Liver (tissue), 9 donors: ENCODE results near the gene NTM. TPM values are rescaled to one million over a fixed set of nuclear protein-coding genes. Genes with fewer than 3 reads are reported as not detected.

Experiments
- DNase-seq: peaks from one replicate; pipeline ENCODE4 v3.0.0-alpha.2; 2017; ENCODE audit warnings: low spot score
- H3K27ac ChIP-seq, 2 donors: one replicate each; pipeline ENCODE4 v1.7.0; 2013; ENCODE audit warnings: inconsistent platforms in 2 of 2, low read length in 2 of 2, control low read depth in 1 of 2, low read depth in 1 of 2, mild to moderate bottlenecking in 1 of 2
- H3K27me3 ChIP-seq, 4 donors: one replicate each; pipeline versions ENCODE4 v1.6.1 to v1.7.0; 2013; ENCODE audit warnings: low read length in 3 of 4, inconsistent platforms in 1 of 4, mild to moderate bottlenecking in 1 of 4, moderate library complexity in 1 of 4; ENCODE audit not compliant: control insufficient read depth in 4 of 4, insufficient read depth in 4 of 4
- H3K36me3 ChIP-seq, 4 donors: one replicate each; pipeline versions ENCODE4 v1.6.1 to v1.7.0; 2013; ENCODE audit warnings: low read length in 3 of 4, mild to moderate bottlenecking in 3 of 4, low read depth in 1 of 4, moderate library complexity in 1 of 4; ENCODE audit not compliant: control insufficient read depth in 4 of 4, insufficient read depth in 3 of 4
- H3K4me1 ChIP-seq, 4 donors: one replicate each; pipeline versions ENCODE4 v1.6.1 to v1.7.0; 2013; ENCODE audit warnings: low read length in 3 of 4, mild to moderate bottlenecking in 3 of 4, moderate library complexity in 1 of 4; ENCODE audit not compliant: control insufficient read depth in 4 of 4, insufficient read depth in 4 of 4
- H3K4me3 ChIP-seq, 3 donors: one replicate each; pipeline versions ENCODE4 v1.6.1 to v1.7.0; 2013; ENCODE audit warnings: low read length in 3 of 3, control low read depth in 1 of 3, low read depth in 1 of 3, mild to moderate bottlenecking in 1 of 3
- H3K9ac ChIP-seq, 2 donors: one replicate each; pipeline ENCODE4 v1.7.0; 2013; ENCODE audit warnings: low read length in 2 of 2, mild to moderate bottlenecking in 2 of 2, moderate library complexity in 2 of 2, control low read depth in 1 of 2, low read depth in 1 of 2
- H3K9me3 ChIP-seq, 4 donors: one replicate each; pipeline versions ENCODE4 v1.6.1 to v1.7.0; 2013; ENCODE audit warnings: low read length in 3 of 4; ENCODE audit not compliant: control insufficient read depth in 4 of 4
- CTCF ChIP-seq: fragments of 150-350 bp; IDR thresholded peaks from 2 replicates; pipeline ENCODE4 v1.5.1; 2017; ENCODE audit warnings: improper control_type of control experiment, low read depth, low read length; ENCODE audit not compliant: missing input control
- FOXA2 ChIP-seq: IDR thresholded peaks from 2 replicates; pipeline ENCODE4 v1.6.1; 2016; ENCODE audit warnings: antibody characterized with exemption
- GABPA ChIP-seq, 2 donors: IDR thresholded peaks in 1 of 2; conservative IDR thresholded peaks in 1 of 2; 2 replicates each; pipeline ENCODE4 v1.6.1; 2016; ENCODE audit warnings: antibody characterized with exemption in 2 of 2, mild to moderate bottlenecking in 1 of 2, moderate library complexity in 1 of 2
- HNF4G ChIP-seq: IDR thresholded peaks from 2 replicates; pipeline ENCODE4 v1.6.1; 2016; ENCODE audit warnings: antibody characterized with exemption
- JUND ChIP-seq, 2 donors: IDR thresholded peaks; 2 replicates each; pipeline ENCODE4 v1.6.1; 2016; ENCODE audit warnings: antibody characterized with exemption in 2 of 2
- MAX ChIP-seq: IDR thresholded peaks from 2 replicates; pipeline ENCODE4 v1.6.1; 2016; ENCODE audit warnings: antibody characterized with exemption
- NR2F2 ChIP-seq: IDR thresholded peaks from 2 replicates; pipeline ENCODE4 v1.6.1; 2016; ENCODE audit warnings: antibody characterized with exemption
- SP1 ChIP-seq: IDR thresholded peaks from 2 replicates; pipeline ENCODE4 v1.6.1; 2018; ENCODE audit warnings: antibody characterized with exemption, mild to moderate bottlenecking
- TAF1 ChIP-seq: conservative IDR thresholded peaks from 2 replicates; pipeline ENCODE4 v1.6.1; 2016; ENCODE audit warnings: antibody characterized with exemption, mild to moderate bottlenecking
- YY1 ChIP-seq: IDR thresholded peaks from 2 replicates; pipeline ENCODE4 v1.6.1; 2016; ENCODE audit warnings: antibody characterized with exemption, mild to moderate bottlenecking
- WGBS: extraction: QIAGEN DNeasy Blood & Tissue Kit; methylation state at CpG from one replicate; pipeline ENCODE4 v1.1.7; 2013; 5-methylcytosine and 5-hydroxymethylcytosine counted together
- polyA plus RNA-seq, 2 donors: library from polyadenylated mRNA; stranded (reverse) in 1 of 2; unstranded in 1 of 2; fragments of 200-250 nt in 1 of 2; fragments of >200 nt in 1 of 2; fragmentation: Nextera tagmentation in 1 of 2; extraction: Ambion mirVana in 1 of 2; gene quantifications; one replicate each; pipeline versions ENCODE4 v1.2.1 to v1.2.3, GENCODE V29; 2013 to 2015
- total RNA-seq, 2 donors: library from RNA; depleted of rRNA; stranded (reverse); fragments of >200 nt; gene quantifications; one replicate each; pipeline ENCODE4 v1.2.3, GENCODE V29; 2014
- TF ChIP-seq, protein P1 (sequence below): IDR thresholded peaks from 2 replicates; pipeline ENCODE4 v1.6.1; 2016; ENCODE audit warnings: antibody characterized with exemption
- TF ChIP-seq, protein P2 (sequence below): IDR thresholded peaks from 2 replicates; pipeline ENCODE4 v1.6.1; 2016; ENCODE audit warnings: antibody characterized with exemption, mild to moderate bottlenecking
- donor health status: healthy.
- donor health status: healthy.
- donor health status: healthy.
- donor health status: healthy.
- donor health status: healthy.

NTM gene
- total and polyA plus RNA-seq, 4 donors = 0.08 to 1.1 (median 0.08) TPM; not detected in 1

DNA sequence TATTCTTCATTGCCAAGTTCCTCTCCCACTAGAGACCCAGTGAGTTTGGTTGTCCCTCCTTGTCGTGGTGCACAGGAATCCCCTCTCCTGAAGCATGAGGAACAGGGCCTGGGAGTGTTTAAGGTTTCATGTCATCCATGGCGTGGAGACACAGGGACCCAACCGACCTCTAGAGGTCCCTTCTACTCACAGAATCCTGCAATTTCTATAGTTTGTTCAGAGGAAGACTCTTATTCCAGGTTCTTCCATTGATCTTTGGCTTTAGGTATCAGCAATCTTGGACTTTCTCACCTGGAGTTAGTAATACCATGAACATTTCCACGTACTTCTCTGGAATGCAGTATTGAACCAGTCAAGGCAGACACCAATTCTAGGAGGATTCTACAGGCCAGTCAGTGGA is 548.2 kb downstream of the NTM start:
- no peaks in the 10 kb centered on the region for H3K36me3 ChIP-seq
- no peaks in the 10 kb centered on the region for H3K4me1 ChIP-seq
- H3K27ac ChIP-seq = no peak overlapping the region
- TF ChIP-seq, protein P1, sequence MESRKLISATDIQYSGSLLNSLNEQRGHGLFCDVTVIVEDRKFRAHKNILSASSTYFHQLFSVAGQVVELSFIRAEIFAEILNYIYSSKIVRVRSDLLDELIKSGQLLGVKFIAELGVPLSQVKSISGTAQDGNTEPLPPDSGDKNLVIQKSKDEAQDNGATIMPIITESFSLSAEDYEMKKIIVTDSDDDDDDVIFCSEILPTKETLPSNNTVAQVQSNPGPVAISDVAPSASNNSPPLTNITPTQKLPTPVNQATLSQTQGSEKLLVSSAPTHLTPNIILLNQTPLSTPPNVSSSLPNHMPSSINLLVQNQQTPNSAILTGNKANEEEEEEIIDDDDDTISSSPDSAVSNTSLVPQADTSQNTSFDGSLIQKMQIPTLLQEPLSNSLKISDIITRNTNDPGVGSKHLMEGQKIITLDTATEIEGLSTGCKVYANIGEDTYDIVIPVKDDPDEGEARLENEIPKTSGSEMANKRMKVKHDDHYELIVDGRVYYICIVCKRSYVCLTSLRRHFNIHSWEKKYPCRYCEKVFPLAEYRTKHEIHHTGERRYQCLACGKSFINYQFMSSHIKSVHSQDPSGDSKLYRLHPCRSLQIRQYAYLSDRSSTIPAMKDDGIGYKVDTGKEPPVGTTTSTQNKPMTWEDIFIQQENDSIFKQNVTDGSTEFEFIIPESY = no peak
- no peak for TF ChIP-seq TAF1
- TF ChIP-seq NR2F2 = no peak
- no peak for TF ChIP-seq MAX
- no peak for TF ChIP-seq FOXA2
- no peak for TF ChIP-seq YY1
- TF ChIP-seq CTCF = no peak
- no peak for TF ChIP-seq GABPA (IDR thresholded peaks at IDR 0.05 in 1 of 2, conservative IDR thresholded peaks at IDR 0.05 in 1 of 2)
- no peak for TF ChIP-seq JUND (IDR thresholded peaks at IDR 0.05)
- H3K9ac ChIP-seq = no peak overlapping the region
- WGBS = 73% methylated on average over 4 of the region's 4 CpGs
- H3K27me3 ChIP-seq = peaks cover 0 to 12% (median 0%) of the 10 kb centered on the region in 4 donors
- H3K4me3 ChIP-seq = no peak overlapping the region
- no peak for DNase-seq
- H3K9me3 ChIP-seq = no peaks in the 10 kb centered on the region

- Histone ChIP-seq H3K4me1 (peaks cover 0 to 4% (median 2%) of the 10 kb centered on the region in 4 donors), H3K9ac (no peak overlapping the region), H3K27me3 (peaks cover 0 to 7% (median 0%) of the 10 kb centered on the region in 4 donors), H3K9me3 (no peaks in the 10 kb centered on the region), H3K27ac (no peak overlapping the region), H3K36me3 (no peaks in the 10 kb centered on the region), H3K4me3 (no peak overlapping the region)
- WGBS = 88% methylated on average over 6 of the region's 6 CpGs
- DNase-seq = no peak
- TF ChIP-seq YY1 (no peak), SP1 (no peak), HNF4G (no peak)
- TF ChIP-seq, protein P1 = no peak
- TF ChIP-seq, protein P2, sequence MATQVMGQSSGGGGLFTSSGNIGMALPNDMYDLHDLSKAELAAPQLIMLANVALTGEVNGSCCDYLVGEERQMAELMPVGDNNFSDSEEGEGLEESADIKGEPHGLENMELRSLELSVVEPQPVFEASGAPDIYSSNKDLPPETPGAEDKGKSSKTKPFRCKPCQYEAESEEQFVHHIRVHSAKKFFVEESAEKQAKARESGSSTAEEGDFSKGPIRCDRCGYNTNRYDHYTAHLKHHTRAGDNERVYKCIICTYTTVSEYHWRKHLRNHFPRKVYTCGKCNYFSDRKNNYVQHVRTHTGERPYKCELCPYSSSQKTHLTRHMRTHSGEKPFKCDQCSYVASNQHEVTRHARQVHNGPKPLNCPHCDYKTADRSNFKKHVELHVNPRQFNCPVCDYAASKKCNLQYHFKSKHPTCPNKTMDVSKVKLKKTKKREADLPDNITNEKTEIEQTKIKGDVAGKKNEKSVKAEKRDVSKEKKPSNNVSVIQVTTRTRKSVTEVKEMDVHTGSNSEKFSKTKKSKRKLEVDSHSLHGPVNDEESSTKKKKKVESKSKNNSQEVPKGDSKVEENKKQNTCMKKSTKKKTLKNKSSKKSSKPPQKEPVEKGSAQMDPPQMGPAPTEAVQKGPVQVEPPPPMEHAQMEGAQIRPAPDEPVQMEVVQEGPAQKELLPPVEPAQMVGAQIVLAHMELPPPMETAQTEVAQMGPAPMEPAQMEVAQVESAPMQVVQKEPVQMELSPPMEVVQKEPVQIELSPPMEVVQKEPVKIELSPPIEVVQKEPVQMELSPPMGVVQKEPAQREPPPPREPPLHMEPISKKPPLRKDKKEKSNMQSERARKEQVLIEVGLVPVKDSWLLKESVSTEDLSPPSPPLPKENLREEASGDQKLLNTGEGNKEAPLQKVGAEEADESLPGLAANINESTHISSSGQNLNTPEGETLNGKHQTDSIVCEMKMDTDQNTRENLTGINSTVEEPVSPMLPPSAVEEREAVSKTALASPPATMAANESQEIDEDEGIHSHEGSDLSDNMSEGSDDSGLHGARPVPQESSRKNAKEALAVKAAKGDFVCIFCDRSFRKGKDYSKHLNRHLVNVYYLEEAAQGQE = no peak
Measured at GRCh38 chr11:131922220-131922619, 551.8 kb downstream of the NTM start.
